ENCODE measurements around the gene TMEM63C. TPM values are rescaled to one million over a fixed set of nuclear protein-coding genes. Genes with fewer than 3 reads are reported as not detected.
A peak's percentile ranks its signal among the peaks of the same experiment; 100 is the strongest.

The TMEM63C gene
- total and polyA plus RNA-seq, 5 donors = 0.03 to 0.23 (median 0.13) TPM; not detected in 1

GRCh38 chr14:77144412-77145115 lies 37.0 kb upstream of the TMEM63C start:
- Histone ChIP-seq H3K27ac (ENCODE audit: low read length) (no peak overlapping the region), H3K4me1 (ENCODE audit: control insufficient read depth, insufficient read depth, low read length) (no peaks in the 10 kb centered on the region), H3K9me3 (ENCODE audit: control insufficient read depth, low read length) (no peaks in the 10 kb centered on the region), H3K4me3 (ENCODE audit: low read length) (no peak overlapping the region), H3K27me3 (ENCODE audit: control insufficient read depth, insufficient read depth) (no peaks in the 10 kb centered on the region)
- no peak for DNase-seq
- 66% methylated on average over 4 of the region's 4 CpGs for WGBS
- ATAC-seq = no peak
- intact Hi-C loops (cut with DNase I) = no loop called here

- WGBS = 9% methylated on average over 10 of the region's 10 CpGs
These were observed 35.4 kb upstream of the TMEM63C start for GRCh38 chr14:77145975-77146740.

GRCh38 chr14:77148510-77149231 lies 32.9 kb upstream of the TMEM63C start:
- Histone ChIP-seq H3K4me1 (ENCODE audit: control insufficient read depth, insufficient read depth, low read length) (no peaks in the 10 kb centered on the region), H3K27me3 (ENCODE audit: control insufficient read depth, insufficient read depth) (no peaks in the 10 kb centered on the region), H3K9me3 (ENCODE audit: control insufficient read depth, low read length) (no peaks in the 10 kb centered on the region), H3K4me3 (ENCODE audit: low read length) (no peak overlapping the region), H3K27ac (ENCODE audit: low read length) (no peak overlapping the region)
- WGBS = 63% methylated on average over 8 of the region's 8 CpGs
- intact Hi-C loops (cut with DNase I) = no loop called here
- DNase-seq = no peak
- ATAC-seq = no peak

More at GRCh38 chr14:77145975-77146740, 35.4 kb upstream of the TMEM63C start:
- intact Hi-C loops (cut with DNase I) = no loop called here
- ATAC-seq (no peak), DNase-seq (no peak)
- Histone ChIP-seq H3K4me3 (ENCODE audit: low read length) (no peak overlapping the region), H3K9me3 (ENCODE audit: control insufficient read depth, low read length) (no peaks in the 10 kb centered on the region), H3K4me1 (ENCODE audit: control insufficient read depth, insufficient read depth, low read length) (no peaks in the 10 kb centered on the region), H3K27me3 (ENCODE audit: control insufficient read depth, insufficient read depth) (no peaks in the 10 kb centered on the region), H3K27ac (ENCODE audit: low read length) (no peak overlapping the region)

- ATAC-seq (no peak), DNase-seq (no peak)
- intact Hi-C loops (cut with DNase I) = loop anchor here in 3 of 4 donors (5.0 to 10.0 kb wide), 2 partner anchors 164 to 166 kb away; no protein-coding TSS in a partner anchor
- H3K27ac ChIP-seq (ENCODE audit: low read length) = no peak overlapping the region
- H3K27me3 ChIP-seq (ENCODE audit: control insufficient read depth, insufficient read depth) = no peaks in the 10 kb centered on the region
- H3K9me3 ChIP-seq (ENCODE audit: control insufficient read depth, low read length) = no peaks in the 10 kb centered on the region
- H3K4me3 ChIP-seq (ENCODE audit: low read length) = no peak overlapping the region
- peaks cover 2% of the 10 kb centered on the region for H3K4me1 ChIP-seq (ENCODE audit: control insufficient read depth, insufficient read depth, low read length)
- 4% methylated on average over 5 of the region's 5 CpGs for WGBS
These were observed 30.4 kb upstream of the TMEM63C start for GRCh38 chr14:77151245-77151644.

- intact Hi-C loops (cut with DNase I) = loop anchor here in 3 of 4 donors (5.0 to 10.0 kb wide), 2 partner anchors 163 to 165 kb away; no protein-coding TSS in a partner anchor
- DNase-seq = no peak
- H3K27ac ChIP-seq (ENCODE audit: low read length) = no peak overlapping the region
- H3K4me3 ChIP-seq (ENCODE audit: low read length) = no peak overlapping the region
- no peaks in the 10 kb centered on the region for H3K9me3 ChIP-seq (ENCODE audit: control insufficient read depth, low read length)
- ATAC-seq = peak in 1 of 2 donors; percentile 21
- WGBS = 18% methylated on average over 2 of the region's 2 CpGs
- H3K4me1 ChIP-seq (ENCODE audit: control insufficient read depth, insufficient read depth, low read length) = peaks cover 2% of the 10 kb centered on the region
- H3K27me3 ChIP-seq (ENCODE audit: control insufficient read depth, insufficient read depth) = no peaks in the 10 kb centered on the region
These were observed 29.5 kb upstream of the TMEM63C start for GRCh38 chr14:77151918-77152588.

- ATAC-seq (no peak), DNase-seq (no peak)
- intact Hi-C loops (cut with DNase I) = loop anchor here in 3 of 4 donors (5.0 to 10.0 kb wide), 2 partner anchors 161 to 163 kb away; no protein-coding TSS in a partner anchor
- Histone ChIP-seq H3K27me3 (ENCODE audit: control insufficient read depth, insufficient read depth) (no peaks in the 10 kb centered on the region), H3K9me3 (ENCODE audit: control insufficient read depth, low read length) (no peaks in the 10 kb centered on the region), H3K4me1 (ENCODE audit: control insufficient read depth, insufficient read depth, low read length) (peaks cover 2% of the 10 kb centered on the region), H3K27ac (ENCODE audit: low read length) (no peak overlapping the region), H3K4me3 (ENCODE audit: low read length) (no peak overlapping the region)
- 94% methylated on average over 3 of the region's 3 CpGs for whole genome bisulfite sequencing
These were observed 27.8 kb upstream of the TMEM63C start for GRCh38 chr14:77153802-77154201.

GRCh38 chr14:77154421-77154820 lies 27.2 kb upstream of the TMEM63C start:
- Histone ChIP-seq H3K9me3 (ENCODE audit: control insufficient read depth, low read length) (no peaks in the 10 kb centered on the region), H3K4me1 (ENCODE audit: control insufficient read depth, insufficient read depth, low read length) (peaks cover 2% of the 10 kb centered on the region), H3K4me3 (ENCODE audit: low read length) (no peak overlapping the region), H3K27ac (ENCODE audit: low read length) (no peak overlapping the region), H3K27me3 (ENCODE audit: control insufficient read depth, insufficient read depth) (no peaks in the 10 kb centered on the region)
- WGBS = 51% methylated on average over 7 of the region's 7 CpGs
- intact Hi-C loops (cut with DNase I) = loop anchor here in 3 of 4 donors (5.0 to 10.0 kb wide), 2 partner anchors 160 to 163 kb away; no protein-coding TSS in a partner anchor
- DNase-seq (no peak), ATAC-seq (no peak)

- H3K27me3 ChIP-seq (ENCODE audit: control insufficient read depth, insufficient read depth) = no peaks in the 10 kb centered on the region
These were observed 26.5 kb upstream of the TMEM63C start for GRCh38 chr14:77155083-77155482.

GRCh38 chr14:77157740-77158139 lies 23.9 kb upstream of the TMEM63C start:
- intact Hi-C loops (cut with DNase I) = loop anchor here in 2 of 4 donors (10.0 kb wide), 1 partner anchor 157 kb away; no protein-coding TSS in a partner anchor
- H3K27ac ChIP-seq (ENCODE audit: low read length) = peak overlapping the region; percentile 28
- DNase-seq (no peak), ATAC-seq (no peak)
- H3K4me3 ChIP-seq (ENCODE audit: low read length) = no peak overlapping the region
- H3K27me3 ChIP-seq (ENCODE audit: control insufficient read depth, insufficient read depth) = no peaks in the 10 kb centered on the region
- H3K4me1 ChIP-seq (ENCODE audit: control insufficient read depth, insufficient read depth, low read length) = peaks cover 2% of the 10 kb centered on the region
- H3K9me3 ChIP-seq (ENCODE audit: control insufficient read depth, low read length) = no peaks in the 10 kb centered on the region
- WGBS = 33% methylated on average over 11 of the region's 11 CpGs

More at GRCh38 chr14:77155083-77155482, 26.5 kb upstream of the TMEM63C start:
- ATAC-seq (no peak), DNase-seq (no peak)
- intact Hi-C loops (cut with DNase I) = loop anchor here in 2 of 4 donors (10.0 kb wide), 1 partner anchor 160 kb away; no protein-coding TSS in a partner anchor
- H3K4me3 ChIP-seq (ENCODE audit: low read length) = no peak overlapping the region
- 48% methylated on average over 2 of the region's 2 CpGs for WGBS
- no peaks in the 10 kb centered on the region for H3K9me3 ChIP-seq (ENCODE audit: control insufficient read depth, low read length)
- H3K4me1 ChIP-seq (ENCODE audit: control insufficient read depth, insufficient read depth, low read length) = peaks cover 2% of the 10 kb centered on the region
- no peak overlapping the region for H3K27ac ChIP-seq (ENCODE audit: low read length)

- DNase-seq = peak; percentile 62 to 84 (median 81)
- 9% methylated on average over 18 of the region's 18 CpGs for WGBS
These were observed 23.3 kb upstream of the TMEM63C start for GRCh38 chr14:77158175-77158881.

More at GRCh38 chr14:77158175-77158881, 23.3 kb upstream of the TMEM63C start:
- H3K27me3 ChIP-seq (ENCODE audit: control insufficient read depth, insufficient read depth) = no peaks in the 10 kb centered on the region
- peak overlapping the region; percentile 28 for H3K27ac ChIP-seq (ENCODE audit: low read length)
- peaks cover 2% of the 10 kb centered on the region for H3K4me1 ChIP-seq (ENCODE audit: control insufficient read depth, insufficient read depth, low read length)
- H3K4me3 ChIP-seq (ENCODE audit: low read length) = no peak overlapping the region
- H3K9me3 ChIP-seq (ENCODE audit: control insufficient read depth, low read length) = no peaks in the 10 kb centered on the region
- intact Hi-C loops (cut with DNase I) = loop anchor here in 2 of 4 donors (10.0 kb wide), 1 partner anchor 156 kb away; no protein-coding TSS in a partner anchor
- ATAC-seq = peak; percentile 93 to 94

Measured in right cardiac atrium (tissue), 5 donors.